ENCODE results near the gene F2.

F2 gene

DNA sequence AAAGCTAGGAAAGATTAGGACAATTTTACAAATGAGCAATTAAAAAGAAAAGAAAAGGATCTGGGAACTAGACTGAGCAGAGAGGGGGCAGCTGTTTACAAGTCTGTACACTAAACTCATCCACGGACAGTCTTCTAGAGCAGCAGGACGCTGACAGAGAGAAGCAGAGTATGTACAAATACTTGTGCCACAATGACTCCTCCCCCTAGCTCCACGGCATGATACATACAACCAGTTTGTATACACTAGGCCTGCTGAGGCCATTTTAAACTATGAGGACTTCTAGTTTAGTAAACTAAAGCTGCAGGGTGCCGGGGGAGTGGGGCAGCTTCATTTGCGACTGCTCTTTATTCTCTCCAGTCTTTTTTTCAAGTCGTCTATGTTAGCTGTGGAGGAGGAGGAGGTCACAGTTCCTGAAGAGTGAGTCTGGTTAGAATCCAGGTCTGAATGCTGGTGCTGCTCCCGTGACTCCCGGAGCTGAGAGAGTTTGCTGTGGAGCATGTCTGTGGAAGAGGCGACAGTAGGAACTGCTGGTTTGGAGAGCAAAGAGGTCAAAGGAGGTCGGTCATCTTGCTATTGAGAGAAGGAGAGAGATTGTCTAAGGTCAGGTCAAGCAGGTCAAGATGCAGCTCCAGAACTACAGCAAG, 24.8 kb downstream of the F2 start:
- no peak for DNase-seq

GRCh38 chr11:46745328-46745727, 26.3 kb downstream of the F2 start:
- DNase-seq, result no peak

GRCh38 chr11:46745995-46746394, 27.0 kb downstream of the F2 start:
- DNase-seq, result no peak

GRCh38 chr11:46747150-46747549, 28.1 kb downstream of the F2 start:
- DNase-seq, result no peak

- DNase-seq, result no peak
Measured at GRCh38 chr11:46755962-46756361, 36.9 kb downstream of the F2 start.

DNA sequence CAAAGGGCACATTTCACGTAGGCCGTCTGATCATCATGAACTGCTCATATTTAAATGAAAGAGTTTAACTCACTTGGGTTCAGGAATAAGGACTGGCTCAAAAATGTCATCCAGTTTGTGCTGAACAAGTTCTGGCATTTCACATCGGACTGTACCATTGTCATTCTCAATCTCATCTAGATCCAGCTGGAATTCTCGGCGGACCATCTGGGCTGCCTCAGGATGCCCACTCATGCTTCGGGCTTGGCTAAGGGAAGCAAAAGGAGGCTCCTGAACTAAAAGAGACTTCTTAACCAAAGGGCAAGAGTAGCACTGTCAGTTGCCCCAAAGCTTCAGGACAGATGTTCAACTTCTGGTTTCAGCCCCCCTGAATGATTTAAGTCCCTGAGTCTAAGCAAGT, 40.2 kb downstream of the F2 start:
- no peak for DNase-seq

GRCh38 chr11:46760429-46761128, 41.6 kb downstream of the F2 start:
- no peak for DNase-seq

DNA sequence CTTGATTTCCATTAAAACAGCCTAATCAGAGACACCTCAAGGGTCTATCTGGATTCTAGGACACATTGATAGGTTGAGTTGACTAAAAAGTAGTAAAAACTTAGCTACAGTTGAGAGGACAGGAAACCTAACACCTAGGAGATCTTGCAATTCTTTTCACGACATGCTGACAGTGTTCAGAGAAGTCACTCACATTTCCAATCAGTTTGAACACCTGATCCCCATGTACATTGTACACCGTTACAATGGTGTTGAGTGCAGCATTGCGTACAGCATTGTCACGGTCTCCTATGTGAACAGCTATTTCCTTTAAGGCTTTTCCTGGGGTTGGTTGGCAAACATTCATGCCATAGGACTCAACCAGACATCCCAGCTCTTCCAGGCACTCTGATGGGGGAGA, 42.8 kb downstream of the F2 start:
- DNase-seq, result no peak

GRCh38 chr11:46762248-46762647, 43.2 kb downstream of the F2 start:
- DNase-seq, result no peak

- DNase-seq, result no peak
Measured at GRCh38 chr11:46766656-46767055, 47.6 kb downstream of the F2 start.

- no peak for DNase-seq
Measured at GRCh38 chr11:46769636-46770221, 50.7 kb downstream of the F2 start.

DNA sequence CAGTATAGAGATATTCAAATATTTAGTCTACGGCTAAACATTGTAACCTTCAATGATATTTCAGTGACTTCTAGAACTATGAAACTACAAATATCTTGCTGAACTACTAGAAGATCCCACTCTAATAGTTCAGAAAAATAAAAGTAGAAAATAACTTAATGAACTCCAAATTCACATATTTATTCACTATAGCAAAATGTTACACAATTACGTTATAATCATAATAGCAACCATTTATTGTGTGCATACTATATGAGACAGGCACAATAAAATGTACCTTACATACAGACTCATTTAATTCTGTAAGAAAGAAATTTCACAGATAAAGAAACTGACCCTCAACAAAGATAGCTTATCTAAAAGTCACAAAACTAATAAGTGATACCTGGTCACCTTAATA, 57.9 kb downstream of the F2 start:
- no peak for DNase-seq

- no peak for DNase-seq
Measured at GRCh38 chr11:46778416-46778815, 59.4 kb downstream of the F2 start.

Data from CD4-positive, alpha-beta T cell treated with Interleukin-15 for 1 hour (primary cell).